Measurements from ENCODE around the gene NELL1. TPM values are rescaled to one million over a fixed set of nuclear protein-coding genes. Genes with fewer than 3 reads are reported as not detected.

Gene NELL1
- total and polyA plus RNA-seq, 2 donors: 1.4 to 4.3 TPM

GRCh38 chr11:21371044-21371443, 701.7 kb downstream of the NELL1 start:
- Histone ChIP-seq H3K36me3 (ENCODE audit: control insufficient read depth in 2 of 2, insufficient read depth in 2 of 2, low read length in 1 of 2) (no peaks in the 10 kb centered on the region), H3K4me3 (ENCODE audit: low read length in 2 of 2) (no peak overlapping the region), H3K27me3 (ENCODE audit: control insufficient read depth in 2 of 2, insufficient read depth in 1 of 2, low read length in 1 of 2) (no peaks in the 10 kb centered on the region), H3K4me1 (ENCODE audit: control insufficient read depth in 2 of 2, insufficient read depth in 2 of 2, low read length in 2 of 2) (no peaks in the 10 kb centered on the region), H3K27ac (ENCODE audit: low read depth in 1 of 2, low read length in 1 of 2) (no peak overlapping the region), H3K9me3 (ENCODE audit: control insufficient read depth in 2 of 2, insufficient read depth in 1 of 2, low read length in 1 of 2) (no peaks in the 10 kb centered on the region)
- DNase-seq (ENCODE audit: low read depth in 6 of 9, low spot score in 9 of 9): no peak
- 92% methylated on average over 5 of the region's 5 CpGs for WGBS

DNA sequence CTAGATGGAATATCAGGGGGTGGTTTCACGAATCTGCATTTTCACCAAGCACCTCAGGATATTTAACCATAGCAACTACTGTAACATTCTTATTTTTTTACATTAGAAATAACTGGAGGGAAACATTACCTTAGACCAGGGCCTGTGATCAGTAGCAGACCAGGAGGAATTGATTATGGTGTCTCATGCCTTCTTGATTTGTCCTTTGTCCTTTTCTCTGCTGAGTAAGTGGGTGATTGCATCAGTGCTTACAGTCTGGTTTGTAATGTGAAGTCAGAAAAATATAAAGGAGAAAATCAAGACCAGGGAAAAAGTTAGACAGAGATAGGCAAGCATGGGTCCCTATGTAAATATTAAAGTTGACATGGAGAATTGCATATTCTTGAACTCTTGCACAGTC, 703.3 kb downstream of the NELL1 start:
- H3K27me3 ChIP-seq (ENCODE audit: control insufficient read depth in 2 of 2, insufficient read depth in 1 of 2, low read length in 1 of 2): no peaks in the 10 kb centered on the region
- no peaks in the 10 kb centered on the region for H3K36me3 ChIP-seq (ENCODE audit: control insufficient read depth in 2 of 2, insufficient read depth in 2 of 2, low read length in 1 of 2)
- no peak overlapping the region for H3K4me3 ChIP-seq (ENCODE audit: low read length in 2 of 2)
- no peak for DNase-seq (ENCODE audit: low read depth in 6 of 9, low spot score in 9 of 9)
- no peak overlapping the region for H3K27ac ChIP-seq (ENCODE audit: low read depth in 1 of 2, low read length in 1 of 2)
- H3K4me1 ChIP-seq (ENCODE audit: control insufficient read depth in 2 of 2, insufficient read depth in 2 of 2, low read length in 2 of 2): no peaks in the 10 kb centered on the region
- 81% methylated on average over 1 of the region's 1 CpG for WGBS
- H3K9me3 ChIP-seq (ENCODE audit: control insufficient read depth in 2 of 2, insufficient read depth in 1 of 2, low read length in 1 of 2): no peaks in the 10 kb centered on the region

GRCh38 chr11:21374376-21374775, 705.0 kb downstream of the NELL1 start:
- Histone ChIP-seq H3K27me3 (ENCODE audit: control insufficient read depth in 2 of 2, insufficient read depth in 1 of 2, low read length in 1 of 2) (no peaks in the 10 kb centered on the region), H3K36me3 (ENCODE audit: control insufficient read depth in 2 of 2, insufficient read depth in 2 of 2, low read length in 1 of 2) (no peaks in the 10 kb centered on the region), H3K4me1 (ENCODE audit: control insufficient read depth in 2 of 2, insufficient read depth in 2 of 2, low read length in 2 of 2) (no peaks in the 10 kb centered on the region), H3K4me3 (ENCODE audit: low read length in 2 of 2) (no peak overlapping the region), H3K27ac (ENCODE audit: low read depth in 1 of 2, low read length in 1 of 2) (no peak overlapping the region), H3K9me3 (ENCODE audit: control insufficient read depth in 2 of 2, insufficient read depth in 1 of 2, low read length in 1 of 2) (no peaks in the 10 kb centered on the region)
- WGBS: 75% methylated on average over 5 of the region's 5 CpGs
- no peak for DNase-seq (ENCODE audit: low read depth in 6 of 9, low spot score in 9 of 9)

- H3K27ac ChIP-seq (ENCODE audit: low read depth in 1 of 2, low read length in 1 of 2): no peak overlapping the region
- 94% methylated on average over 4 of the region's 4 CpGs for WGBS
- no peaks in the 10 kb centered on the region for H3K4me1 ChIP-seq (ENCODE audit: control insufficient read depth in 2 of 2, insufficient read depth in 2 of 2, low read length in 2 of 2)
- H3K36me3 ChIP-seq (ENCODE audit: control insufficient read depth in 2 of 2, insufficient read depth in 2 of 2, low read length in 1 of 2): no peaks in the 10 kb centered on the region
- no peak for DNase-seq (ENCODE audit: low read depth in 6 of 9, low spot score in 9 of 9)
- no peaks in the 10 kb centered on the region for H3K27me3 ChIP-seq (ENCODE audit: control insufficient read depth in 2 of 2, insufficient read depth in 1 of 2, low read length in 1 of 2)
- no peaks in the 10 kb centered on the region for H3K9me3 ChIP-seq (ENCODE audit: control insufficient read depth in 2 of 2, insufficient read depth in 1 of 2, low read length in 1 of 2)
- H3K4me3 ChIP-seq (ENCODE audit: low read length in 2 of 2): no peak overlapping the region
Measured at GRCh38 chr11:21385669-21386440, 716.5 kb downstream of the NELL1 start.

DNA sequence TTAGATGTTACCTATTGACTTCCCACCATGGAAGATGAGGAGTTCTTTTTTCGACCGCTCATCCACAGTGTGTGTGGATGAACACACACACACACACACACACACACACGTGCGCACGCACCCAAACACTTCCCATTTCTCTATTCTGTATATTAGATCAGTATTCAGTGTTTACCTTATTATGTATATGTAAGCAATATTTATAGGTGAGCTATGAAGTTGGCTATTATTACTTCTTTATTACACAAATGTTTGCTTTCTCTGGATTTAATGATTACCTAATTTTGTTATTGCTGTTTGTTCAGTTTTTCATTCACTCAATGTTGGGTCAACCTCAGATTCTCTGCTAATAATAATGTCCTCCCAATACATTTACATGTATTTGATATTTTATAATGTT, 721.0 kb downstream of the NELL1 start:
- Histone ChIP-seq H3K4me3 (ENCODE audit: low read length in 2 of 2) (no peak overlapping the region), H3K27me3 (ENCODE audit: control insufficient read depth in 2 of 2, insufficient read depth in 1 of 2, low read length in 1 of 2) (no peaks in the 10 kb centered on the region), H3K27ac (ENCODE audit: low read depth in 1 of 2, low read length in 1 of 2) (no peak overlapping the region), H3K4me1 (ENCODE audit: control insufficient read depth in 2 of 2, insufficient read depth in 2 of 2, low read length in 2 of 2) (no peaks in the 10 kb centered on the region), H3K36me3 (ENCODE audit: control insufficient read depth in 2 of 2, insufficient read depth in 2 of 2, low read length in 1 of 2) (no peaks in the 10 kb centered on the region), H3K9me3 (ENCODE audit: control insufficient read depth in 2 of 2, insufficient read depth in 1 of 2, low read length in 1 of 2) (no peaks in the 10 kb centered on the region)
- WGBS: 96% methylated on average over 5 of the region's 5 CpGs
- DNase-seq (ENCODE audit: low read depth in 6 of 9, low spot score in 9 of 9): no peak

DNA sequence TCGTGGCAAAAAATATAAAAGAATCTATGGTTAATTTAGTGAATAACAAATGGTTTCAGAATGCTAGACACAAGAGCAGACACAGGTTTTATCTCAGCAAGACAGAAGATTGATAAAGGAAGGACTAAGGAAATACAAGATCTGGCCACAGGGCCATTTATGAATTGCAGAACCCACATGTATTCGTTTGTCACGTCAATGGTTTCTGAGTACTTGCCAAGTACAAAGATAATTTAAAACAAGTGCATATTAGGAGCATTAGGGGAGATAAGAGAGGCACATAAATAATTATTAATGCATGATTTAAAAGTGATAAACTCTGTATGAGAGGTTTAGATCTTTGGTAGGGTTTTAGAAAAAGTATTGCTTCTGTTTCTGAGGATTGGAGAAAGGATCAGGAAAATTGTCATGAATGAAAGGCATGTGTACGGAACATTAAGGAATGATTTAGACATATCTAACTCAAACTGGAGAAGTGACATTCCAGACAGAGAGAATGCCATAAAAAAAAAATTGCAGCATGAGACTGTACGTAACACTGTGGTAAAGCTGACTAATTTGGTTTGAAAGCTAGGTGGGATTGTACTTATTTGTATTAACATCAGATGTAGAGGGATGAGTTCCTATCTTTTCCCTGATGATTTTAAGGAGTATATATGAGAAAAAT, 727.1 kb downstream of the NELL1 start:
- Histone ChIP-seq H3K9me3 (ENCODE audit: control insufficient read depth in 2 of 2, insufficient read depth in 1 of 2, low read length in 1 of 2) (no peaks in the 10 kb centered on the region), H3K27ac (ENCODE audit: low read depth in 1 of 2, low read length in 1 of 2) (no peak overlapping the region), H3K27me3 (ENCODE audit: control insufficient read depth in 2 of 2, insufficient read depth in 1 of 2, low read length in 1 of 2) (no peaks in the 10 kb centered on the region), H3K4me1 (ENCODE audit: control insufficient read depth in 2 of 2, insufficient read depth in 2 of 2, low read length in 2 of 2) (no peaks in the 10 kb centered on the region), H3K36me3 (ENCODE audit: control insufficient read depth in 2 of 2, insufficient read depth in 2 of 2, low read length in 1 of 2) (no peaks in the 10 kb centered on the region), H3K4me3 (ENCODE audit: low read length in 2 of 2) (no peak overlapping the region)
- 41% methylated on average over 5 of the region's 5 CpGs for WGBS
- no peak for DNase-seq (ENCODE audit: low read depth in 6 of 9, low spot score in 9 of 9)

DNA sequence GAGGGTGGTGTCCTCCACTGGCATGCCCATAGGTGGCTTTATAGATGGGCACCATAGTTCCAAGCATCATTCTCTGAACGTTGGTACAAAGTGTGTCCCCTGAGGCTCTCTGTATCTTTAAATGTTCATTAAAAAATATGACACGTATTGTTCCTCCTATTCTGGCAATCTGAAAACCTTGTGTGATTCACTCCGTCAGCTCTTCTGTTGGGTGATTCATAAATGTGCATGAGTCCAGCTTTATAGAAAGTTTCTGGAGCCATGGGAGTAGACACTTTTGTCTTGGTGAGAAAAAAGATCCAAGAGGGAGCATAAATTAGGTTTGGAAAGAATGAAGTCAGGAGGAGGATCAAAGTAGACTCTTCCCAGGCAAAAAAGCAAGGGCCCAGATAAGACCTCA, 728.8 kb downstream of the NELL1 start:
- Histone ChIP-seq H3K9me3 (ENCODE audit: control insufficient read depth in 2 of 2, insufficient read depth in 1 of 2, low read length in 1 of 2) (no peaks in the 10 kb centered on the region), H3K4me3 (ENCODE audit: low read length in 2 of 2) (no peak overlapping the region), H3K27me3 (ENCODE audit: control insufficient read depth in 2 of 2, insufficient read depth in 1 of 2, low read length in 1 of 2) (no peaks in the 10 kb centered on the region), H3K4me1 (ENCODE audit: control insufficient read depth in 2 of 2, insufficient read depth in 2 of 2, low read length in 2 of 2) (no peaks in the 10 kb centered on the region), H3K27ac (ENCODE audit: low read depth in 1 of 2, low read length in 1 of 2) (no peak overlapping the region), H3K36me3 (ENCODE audit: control insufficient read depth in 2 of 2, insufficient read depth in 2 of 2, low read length in 1 of 2) (no peaks in the 10 kb centered on the region)
- 91% methylated on average over 3 of the region's 3 CpGs for WGBS
- DNase-seq (ENCODE audit: low read depth in 6 of 9, low spot score in 9 of 9): no peak

DNA sequence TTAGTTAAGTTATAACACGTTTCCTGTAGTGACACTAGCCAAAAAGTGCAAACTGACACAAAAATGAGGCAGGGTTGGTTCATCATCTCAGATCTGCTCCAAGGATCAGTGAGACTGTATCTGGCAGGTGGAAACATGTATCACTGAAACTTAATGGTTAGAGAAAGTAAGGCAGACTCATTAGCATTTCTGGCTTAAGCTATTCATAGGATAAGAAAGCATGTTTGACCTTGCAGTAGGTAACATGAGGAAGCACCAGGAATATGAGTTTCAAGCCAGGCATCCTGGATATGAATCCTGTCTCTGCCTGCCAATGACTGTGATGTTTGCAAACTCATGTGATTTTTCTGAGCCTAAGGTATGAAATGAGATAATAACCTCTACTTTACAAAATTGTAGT, 732.1 kb downstream of the NELL1 start:
- DNase-seq (ENCODE audit: low read depth in 6 of 9, low spot score in 9 of 9): peak in 2 of 9 donors; percentile 1 to 21
- H3K4me3 ChIP-seq (ENCODE audit: low read length in 2 of 2): no peak overlapping the region
- 77% methylated on average over 1 of the region's 1 CpG for WGBS
- H3K9me3 ChIP-seq (ENCODE audit: control insufficient read depth in 2 of 2, insufficient read depth in 1 of 2, low read length in 1 of 2): no peaks in the 10 kb centered on the region
- H3K4me1 ChIP-seq (ENCODE audit: control insufficient read depth in 2 of 2, insufficient read depth in 2 of 2, low read length in 2 of 2): no peaks in the 10 kb centered on the region
- no peak overlapping the region for H3K27ac ChIP-seq (ENCODE audit: low read depth in 1 of 2, low read length in 1 of 2)
- no peaks in the 10 kb centered on the region for H3K27me3 ChIP-seq (ENCODE audit: control insufficient read depth in 2 of 2, insufficient read depth in 1 of 2, low read length in 1 of 2)
- no peaks in the 10 kb centered on the region for H3K36me3 ChIP-seq (ENCODE audit: control insufficient read depth in 2 of 2, insufficient read depth in 2 of 2, low read length in 1 of 2)

GRCh38 chr11:21402274-21402673, 732.9 kb downstream of the NELL1 start:
- Histone ChIP-seq H3K4me1 (ENCODE audit: control insufficient read depth in 2 of 2, insufficient read depth in 2 of 2, low read length in 2 of 2) (no peaks in the 10 kb centered on the region), H3K27me3 (ENCODE audit: control insufficient read depth in 2 of 2, insufficient read depth in 1 of 2, low read length in 1 of 2) (no peaks in the 10 kb centered on the region), H3K36me3 (ENCODE audit: control insufficient read depth in 2 of 2, insufficient read depth in 2 of 2, low read length in 1 of 2) (no peaks in the 10 kb centered on the region), H3K4me3 (ENCODE audit: low read length in 2 of 2) (no peak overlapping the region), H3K9me3 (ENCODE audit: control insufficient read depth in 2 of 2, insufficient read depth in 1 of 2, low read length in 1 of 2) (no peaks in the 10 kb centered on the region), H3K27ac (ENCODE audit: low read depth in 1 of 2, low read length in 1 of 2) (no peak overlapping the region)
- DNase-seq (ENCODE audit: low read depth in 6 of 9, low spot score in 9 of 9): no peak
- 92% methylated on average over 1 of the region's 1 CpG for WGBS
